ENCODE results near the gene PADI1.

DNA sequence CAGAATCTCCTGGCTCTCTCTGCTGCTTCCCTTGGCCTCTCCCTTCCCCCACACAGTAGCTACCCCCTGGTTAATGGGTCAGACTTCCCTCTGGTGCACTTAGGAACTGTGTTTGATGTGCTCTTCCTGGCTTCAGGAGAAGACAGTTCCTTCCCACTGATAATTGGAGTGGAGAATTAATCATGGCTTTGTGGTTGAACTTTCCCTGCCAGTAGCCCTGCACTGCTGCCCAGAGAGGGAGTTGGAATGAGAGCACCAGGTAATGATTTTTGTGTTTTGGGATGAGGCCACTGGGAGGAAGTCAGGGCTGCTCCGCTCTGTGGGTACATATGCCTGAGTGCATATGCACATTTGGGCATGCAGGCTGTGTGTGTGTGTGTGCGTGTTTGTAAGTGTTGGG is 46.0 kb upstream of the PADI1 start:
- TF ChIP-seq, protein P1, sequence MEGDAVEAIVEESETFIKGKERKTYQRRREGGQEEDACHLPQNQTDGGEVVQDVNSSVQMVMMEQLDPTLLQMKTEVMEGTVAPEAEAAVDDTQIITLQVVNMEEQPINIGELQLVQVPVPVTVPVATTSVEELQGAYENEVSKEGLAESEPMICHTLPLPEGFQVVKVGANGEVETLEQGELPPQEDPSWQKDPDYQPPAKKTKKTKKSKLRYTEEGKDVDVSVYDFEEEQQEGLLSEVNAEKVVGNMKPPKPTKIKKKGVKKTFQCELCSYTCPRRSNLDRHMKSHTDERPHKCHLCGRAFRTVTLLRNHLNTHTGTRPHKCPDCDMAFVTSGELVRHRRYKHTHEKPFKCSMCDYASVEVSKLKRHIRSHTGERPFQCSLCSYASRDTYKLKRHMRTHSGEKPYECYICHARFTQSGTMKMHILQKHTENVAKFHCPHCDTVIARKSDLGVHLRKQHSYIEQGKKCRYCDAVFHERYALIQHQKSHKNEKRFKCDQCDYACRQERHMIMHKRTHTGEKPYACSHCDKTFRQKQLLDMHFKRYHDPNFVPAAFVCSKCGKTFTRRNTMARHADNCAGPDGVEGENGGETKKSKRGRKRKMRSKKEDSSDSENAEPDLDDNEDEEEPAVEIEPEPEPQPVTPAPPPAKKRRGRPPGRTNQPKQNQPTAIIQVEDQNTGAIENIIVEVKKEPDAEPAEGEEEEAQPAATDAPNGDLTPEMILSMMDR (IDR thresholded peaks at IDR 0.05): no peak
- no peak for TF ChIP-seq POLR2A (IDR thresholded peaks at IDR 0.05)
- no peak for TF ChIP-seq POLR2AphosphoS5 (IDR thresholded peaks at IDR 0.05)
